Adrenal gland (tissue), 5 donors: ENCODE results near the gene CEP95.

ENCODE experiments used
- POLR2A ChIP-seq, 2 donors: fragments of 450-650 bp; IDR thresholded peaks; one replicate each; pipeline ENCODE4 v1.6.1; 2017; ENCODE audit warnings: antibody characterized with exemption in 2 of 2, mild to moderate bottlenecking in 2 of 2, moderate library complexity in 1 of 2
- TF ChIP-seq, protein P1 (sequence below), 6 experiments: fragments of 450-650 bp in 4 of 6; fragments of 200-600 bp in 2 of 6; sonication (generic) in 1 of 6; IDR thresholded peaks; 1 replicate in 5 of 6; 2 replicates in 1 of 6; pipeline versions ENCODE4 v1.5.1 to v1.8.0; 2016 to 2021; ENCODE audit warnings: antibody characterized with exemption in 6 of 6, mild to moderate bottlenecking in 2 of 6, moderate library complexity in 1 of 6
- donor health status: DM: no; HTN: no; CAD: no.

GRCh38 chr17:64505340-64506200 is 1.2 kb upstream of the CEP95 start:
- TF ChIP-seq, protein P1, sequence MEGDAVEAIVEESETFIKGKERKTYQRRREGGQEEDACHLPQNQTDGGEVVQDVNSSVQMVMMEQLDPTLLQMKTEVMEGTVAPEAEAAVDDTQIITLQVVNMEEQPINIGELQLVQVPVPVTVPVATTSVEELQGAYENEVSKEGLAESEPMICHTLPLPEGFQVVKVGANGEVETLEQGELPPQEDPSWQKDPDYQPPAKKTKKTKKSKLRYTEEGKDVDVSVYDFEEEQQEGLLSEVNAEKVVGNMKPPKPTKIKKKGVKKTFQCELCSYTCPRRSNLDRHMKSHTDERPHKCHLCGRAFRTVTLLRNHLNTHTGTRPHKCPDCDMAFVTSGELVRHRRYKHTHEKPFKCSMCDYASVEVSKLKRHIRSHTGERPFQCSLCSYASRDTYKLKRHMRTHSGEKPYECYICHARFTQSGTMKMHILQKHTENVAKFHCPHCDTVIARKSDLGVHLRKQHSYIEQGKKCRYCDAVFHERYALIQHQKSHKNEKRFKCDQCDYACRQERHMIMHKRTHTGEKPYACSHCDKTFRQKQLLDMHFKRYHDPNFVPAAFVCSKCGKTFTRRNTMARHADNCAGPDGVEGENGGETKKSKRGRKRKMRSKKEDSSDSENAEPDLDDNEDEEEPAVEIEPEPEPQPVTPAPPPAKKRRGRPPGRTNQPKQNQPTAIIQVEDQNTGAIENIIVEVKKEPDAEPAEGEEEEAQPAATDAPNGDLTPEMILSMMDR (IDR thresholded peaks at IDR 0.05): no peak
- peak; percentile 61 to 81 for TF ChIP-seq POLR2A (IDR thresholded peaks at IDR 0.05)
